Measurements from ENCODE around the gene ZDHHC14. TPM values are rescaled to one million over a fixed set of nuclear protein-coding genes. Genes with fewer than 3 reads are reported as not detected.

Gene ZDHHC14
- total RNA-seq, 1 experiment from 2014 or later: 1.7 TPM

GRCh38 chr6:157605484-157605883, 224.5 kb downstream of the ZDHHC14 start:
- Histone ChIP-seq H3K27me3 (ENCODE audit: insufficient read depth, low read length) (no peaks in the 10 kb centered on the region), H2BK12ac (ENCODE audit: insufficient read length, low read depth, low read length) (no peak overlapping the region), H3K23me2 (ENCODE audit: insufficient read length, low read depth, low read length, poor library complexity, severe bottlenecking) (no peaks in the 10 kb centered on the region), H2BK120ac (ENCODE audit: low read depth, low read length, poor library complexity, severe bottlenecking) (no peak overlapping the region), H3K4me2 (ENCODE audit: insufficient read depth, insufficient read length, low read length) (no peak overlapping the region), H3T11ph (ENCODE audit: low read length) (no peak overlapping the region), H2BK15ac (ENCODE audit: low read depth, low read length) (no peak overlapping the region), H4K5ac (ENCODE audit: insufficient read length, low read depth, low read length) (no peak overlapping the region), H3K18ac (ENCODE audit: insufficient read length, low read depth, low read length) (no peak overlapping the region), H2BK5ac (ENCODE audit: insufficient read length, low read length) (no peak overlapping the region), H3K9me3 (ENCODE audit: control insufficient read depth, low read depth, low read length) (no peaks in the 10 kb centered on the region), H3K4ac (ENCODE audit: low read depth, low read length) (no peak overlapping the region), H3K27ac (ENCODE audit: insufficient read length, low read depth, low read length) (no peak overlapping the region), H4K91ac (ENCODE audit: insufficient read length, low read depth, low read length) (no peak overlapping the region), H3K23ac (ENCODE audit: insufficient read length, low read depth, low read length) (no peak overlapping the region), H3K79me1 (ENCODE audit: insufficient read depth, low read depth, low read length, poor library complexity, severe bottlenecking) (no peaks in the 10 kb centered on the region), H3K14ac (ENCODE audit: insufficient read depth, low read length) (no peak overlapping the region; the same call in 1 of the 2 replicates), H4K20me1 (ENCODE audit: control insufficient read depth, insufficient read depth, insufficient read length) (no peaks in the 10 kb centered on the region), H3K4me1 (ENCODE audit: insufficient read depth, low read length) (peaks cover 9% of the 10 kb centered on the region; the same call in 1 of the 2 replicates), H3K79me2 (ENCODE audit: insufficient read depth, low read length) (no peaks in the 10 kb centered on the region), H2AFZ (ENCODE audit: low read length) (no peak overlapping the region), H2BK20ac (ENCODE audit: low read depth, low read length, poor library complexity, severe bottlenecking) (no peak overlapping the region), H3K9ac (ENCODE audit: extremely low read depth, insufficient read length, low read length) (no peak overlapping the region), H2AK5ac (ENCODE audit: insufficient read length, low read length) (no peak overlapping the region), H3K56ac (ENCODE audit: insufficient read length, low read depth, low read length) (no peak overlapping the region), H4K8ac (replicated peaks; ENCODE audit: insufficient read length, low read depth, low read length) (no peak overlapping the region)
- no peak for DNase-seq
- Mint-ChIP-seq H3K27ac (peak overlapping the region in 2 of 3 experiments; percentile 21 to 81; a peak in 2 of 7 replicates), H3K9me3 (no peaks in the 10 kb centered on the region), H3K27me3 (ENCODE audit: low read depth) (peaks cover 4% of the 10 kb centered on the region), H3K4me3 (no peak overlapping the region), H3K36me3 (ENCODE audit: insufficient read depth in 1 of 3, low read depth in 3 of 3) (0 out of 7 replicates have a peak, but pooled peaks cover 0 to 2% (median 0%) of the 10 kb centered on the region in 3 experiments), H3K4me1 (peaks cover 28 to 35% of the 10 kb centered on the region in 2 experiments)
- TF ChIP-seq CTCF (conservative IDR thresholded peaks at IDR 0.05): no peak
- no CpG with 5 or more reads among the region's 8 CpGs for WGBS (ENCODE audit: extremely low coverage, insufficient read length, low lambda C conversion rate)

Data from H9 (cell line).